GM12878 (cell line): Measurements from ENCODE around the gene TIPARP. TPM values are rescaled to one million over a fixed set of nuclear protein-coding genes. Genes with fewer than 3 reads are reported as not detected.

Source experiments
- ATAC-seq: fragments of 200-7000 bp; cut with Tn5 transposase; 3 replicates; pipeline ENCODE4 v1.9.1; 2020; ENCODE audit warnings: mild to moderate bottlenecking, moderate library complexity
- BruUV-seq: library from RNA; stranded (reverse); fragments of 400-500 nt; replicated peaks from 2 replicates; lab custom pipeline; 2021; lab: Mats Ljungman, UMichigan
- CTCF ChIA-PET: fragments of 300-600 bp; sonication (Branson Sonifier 250); formaldehyde crosslinking; extraction: SDS; loops from one replicate; lab custom pipeline; 2021; ENCODE audit warnings: inconsistent platforms; lab: Yijun Ruan, JAX
- POLR2A ChIA-PET: fragments of 350-600 bp; formaldehyde crosslinking; extraction: SDS; loops from one replicate; lab custom pipeline; 2021; ENCODE audit warnings: inconsistent platforms; lab: Charles Lee
- RAD21 ChIA-PET: fragments of 300-600 bp; sonication (Branson Sonifier 250); formaldehyde crosslinking; loops from one replicate; lab custom pipeline; 2023; ENCODE audit warnings: antibody characterized with exemption; ENCODE audit not compliant: unreplicated experiment; lab: Charles Lee
- SMC1A ChIA-PET: fragments of 300-600 bp; sonication (Branson Sonifier 250); formaldehyde crosslinking; loops from one replicate; lab custom pipeline; 2023; ENCODE audit not compliant: unreplicated experiment, uncharacterized antibody; lab: Charles Lee
- DNase-seq: peaks from one replicate; pipeline ENCODE4 v3.0.0-alpha.2; 2011; ENCODE audit warnings: low read depth, low spot score
- FAIRE-seq: peaks from 3 replicates; lab custom pipeline; 2011; peaks lifted over from hg19 to GRCh38; lab: Jason Lieb, UNC
- H2AFZ ChIP-seq: 2 replicates; pipeline ENCODE4 v1.6.0; 2011; ENCODE audit warnings: low read depth, low read length, control low read depth; ENCODE audit not compliant: control insufficient read depth
- H3K27ac ChIP-seq: 2 replicates; pipeline ENCODE4 v1.5.1; 2011; ENCODE audit warnings: control low read depth; ENCODE audit not compliant: control insufficient read depth, insufficient read depth
- H3K27me3 ChIP-seq, 2 experiments: replicated peaks in 1 of 2; 2 replicates each; pipeline versions ENCODE4 v1.6.0 to v1.6.1; 2011; ENCODE audit warnings: low read length in 1 of 2; ENCODE audit not compliant: control insufficient read depth in 2 of 2, insufficient read depth in 2 of 2
- H3K36me3 ChIP-seq, 2 experiments: 2 replicates each; pipeline ENCODE4 v1.5.1; 2011; ENCODE audit warnings: low read length in 1 of 2; ENCODE audit not compliant: control insufficient read depth in 2 of 2, insufficient read depth in 2 of 2
- H3K4me1 ChIP-seq: 2 replicates; pipeline ENCODE4 v1.6.1; 2011; ENCODE audit warnings: mild to moderate bottlenecking, low read length, moderate library complexity, mixed read lengths; ENCODE audit not compliant: control insufficient read depth, insufficient read depth
- H3K4me2 ChIP-seq: 2 replicates; pipeline ENCODE4 v1.6.0; 2011; ENCODE audit warnings: control low read depth; ENCODE audit not compliant: control insufficient read depth, insufficient read depth
- H3K4me3 ChIP-seq: fragments of 200-600 bp; sonication (generic); 2 replicates; pipeline ENCODE4 v1.5.1; 2016
- H3K79me2 ChIP-seq: 2 replicates; pipeline ENCODE4 v1.6.0; 2011; ENCODE audit warnings: low read length; ENCODE audit not compliant: control insufficient read depth, insufficient read depth
- H3K9ac ChIP-seq: 2 replicates; pipeline ENCODE4 v1.8.0; 2011; ENCODE audit warnings: low read length, control low read depth, mixed read lengths; ENCODE audit not compliant: control insufficient read depth, insufficient read depth
- H3K9me3 ChIP-seq: replicated peaks from 3 replicates; pipeline ENCODE4 v1.5.1; 2011; ENCODE audit warnings: mild to moderate bottlenecking, low read length; ENCODE audit not compliant: control insufficient read depth, insufficient read depth
- H4K20me1 ChIP-seq: 2 replicates; pipeline ENCODE4 v1.6.0; 2011; ENCODE audit not compliant: control insufficient read depth, insufficient read depth
- BRCA1 ChIP-seq: IDR thresholded peaks from 2 replicates; pipeline ENCODE4 v1.6.1; 2011; ENCODE audit warnings: low read depth, low read length, improper control_type of control experiment
- CBFB ChIP-seq: IDR thresholded peaks from 2 replicates; pipeline ENCODE4 v1.6.1; 2016; ENCODE audit warnings: antibody characterized with exemption, low read depth
- CREB1 ChIP-seq: IDR thresholded peaks from 2 replicates; pipeline ENCODE4 v1.6.1; 2012; ENCODE audit warnings: low read depth, mild to moderate bottlenecking, inconsistent platforms
- DPF2 ChIP-seq: fragments of 450-650 bp; IDR thresholded peaks from 2 replicates; pipeline ENCODE4 v1.6.1; 2017; ENCODE audit warnings: mild to moderate bottlenecking
- GATAD2B ChIP-seq: fragments of 450-650 bp; conservative IDR thresholded peaks from 2 replicates; pipeline ENCODE4 v1.6.1; 2017; ENCODE audit warnings: low read depth, mild to moderate bottlenecking, moderate library complexity
- HDGF ChIP-seq: fragments of 450-650 bp; IDR thresholded peaks from 2 replicates; pipeline ENCODE4 v1.6.1; 2016; ENCODE audit warnings: antibody characterized with exemption
- IKZF2 ChIP-seq, 2 experiments: fragments of 450-650 bp; IDR thresholded peaks; 2 replicates each; pipeline ENCODE4 v1.6.1; 2017; ENCODE audit warnings: mild to moderate bottlenecking in 2 of 2, moderate library complexity in 2 of 2
- JUNB ChIP-seq: IDR thresholded peaks from 2 replicates; pipeline ENCODE4 v1.6.1; 2016; ENCODE audit warnings: antibody characterized with exemption, mild to moderate bottlenecking
- POLR2A ChIP-seq: IDR thresholded peaks from 2 replicates; pipeline ENCODE4 v1.6.1; 2011; ENCODE audit warnings: low read depth, mild to moderate bottlenecking, low read length
- SIX5 ChIP-seq: IDR thresholded peaks from 2 replicates; pipeline ENCODE4 v1.6.1; 2011; ENCODE audit warnings: mild to moderate bottlenecking, low read depth, low read length, moderate library complexity; ENCODE audit not compliant: severe bottlenecking
- SRF ChIP-seq, 2 experiments: IDR thresholded peaks; 2 replicates each; pipeline ENCODE4 v1.6.1; 2011; ENCODE audit warnings: low read depth in 2 of 2, low read length in 2 of 2, mild to moderate bottlenecking in 1 of 2, moderate library complexity in 1 of 2
- STAT3 ChIP-seq: IDR thresholded peaks from 2 replicates; pipeline ENCODE4 v1.6.1; 2011; ENCODE audit warnings: low read depth, low read length, improper control_type of control experiment
- SUPT20H ChIP-seq: IDR thresholded peaks from 2 replicates; pipeline ENCODE4 v1.6.1; 2011; ENCODE audit warnings: low read depth, mild to moderate bottlenecking, low read length, moderate library complexity, borderline replicate concordance; ENCODE audit not compliant: control insufficient read depth
- WRNIP1 ChIP-seq: IDR thresholded peaks from 2 replicates; pipeline ENCODE4 v1.6.1; 2011; ENCODE audit warnings: low read depth, low read length, improper control_type of control experiment, borderline replicate concordance
- ZNF24 ChIP-seq: fragments of 450-650 bp; IDR thresholded peaks from 2 replicates; pipeline ENCODE4 v1.6.1; 2017; ENCODE audit warnings: antibody characterized with exemption, mild to moderate bottlenecking
- ZNF274 ChIP-seq: IDR thresholded peaks from one replicate; pipeline ENCODE4 v1.8.0; 2011; ENCODE audit not compliant: insufficient read length, insufficient read depth
- WGBS: methylation state at CpG from one replicate; pipeline ENCODE4 v1.1.6; 2016; ENCODE audit warnings: low lambda C conversion rate; ENCODE audit not compliant: insufficient replicate concordance, insufficient coverage; ENCODE audit errors: missing lambda C conversion rate; 5-methylcytosine and 5-hydroxymethylcytosine counted together
- in situ Hi-C: fragments of 300-500 bp; cut with MboI; formaldehyde crosslinking; loops from 9 replicates; pipeline ENCODE4 v1.14.3; 2018; ENCODE audit warnings: mixed read lengths
- intact Hi-C: fragments of 100-400 bp; cut with micrococcal nuclease; formaldehyde crosslinking; loops from one replicate; pipeline ENCODE4 v1.14.2; 2022; ENCODE audit not compliant: unreplicated experiment
- polyA plus RNA-seq, 11 experiments: library from polyadenylated mRNA; depleted of rRNA in 4 of 11; unstranded in 6 of 11; stranded (reverse) in 5 of 11; fragments of >200 nt; fragmentation: Nextera tagmentation in 4 of 11; fragmentation: Illumina TruSeq in 1 of 11; extraction: Ambion mirVana in 4 of 11; extraction: Trizol in 1 of 11; gene quantifications; 1 replicate in 1 of 11; 2 replicates in 10 of 11; pipeline versions ENCODE4 v1.2.1 to v1.2.3, GENCODE V29; 2011 to 2016; ENCODE audit warnings: inconsistent platforms in 2 of 11, missing spikeins in 2 of 11, low read depth in 1 of 11
- total RNA-seq, 4 experiments: library from RNA; depleted of rRNA in 3 of 4; stranded (reverse); fragments of >200 nt in 3 of 4; fragmentation: Illumina TruSeq in 1 of 4; extraction: Trizol in 1 of 4; gene quantifications; 2 replicates each; pipeline versions ENCODE4 v1.2.1 to v1.2.3, GENCODE V29; 2013 to 2021
- TF ChIP-seq, protein P1 (sequence below): fragments of 450-650 bp; formaldehyde crosslinking; IDR thresholded peaks from 2 replicates; pipeline ENCODE4 v1.5.0; 2022; ENCODE audit warnings: mild to moderate bottlenecking, missing genetic modification characterization

The TIPARP gene
- total and polyA plus RNA-seq, 10 of the 15 experiments (the other 5 are each of a cell fraction or from before 2014, with no cell fraction given) = 3.2 to 21.5 (median 12.0) TPM

- peaks cover 6% of the 10 kb centered on the region for H3K4me1 ChIP-seq
- no peaks in the 10 kb centered on the region for H3K27me3 ChIP-seq
- ChIA-PET RAD21 (no interaction called here), POLR2A (no interaction called here), CTCF (interaction anchor here (1.2 kb wide), 1 partner anchor 35 kb away, joined by 6 read pairs; no protein-coding TSS in a partner anchor), SMC1A (no interaction called here)
- no peak overlapping the region for H3K9ac ChIP-seq
- no TSS peak for BruUV-seq
- WGBS = 72% methylated on average over 4 of the region's 4 CpGs
- TF ChIP-seq SUPT20H (no peak), ZNF274 (no peak), HDGF (no peak), POLR2A (no peak), WRNIP1 (no peak), DPF2 (no peak), JUNB (no peak), BRCA1 (no peak), SRF (IDR thresholded peaks at IDR 0.05; ENCODE audit: low read depth in 2 of 2, low read length in 2 of 2) (no peak), GATAD2B (no peak), IKZF2 (IDR thresholded peaks at IDR 0.05) (no peak), CBFB (no peak), SIX5 (no peak), STAT3 (no peak), ZNF24 (no peak), CREB1 (no peak)
- TF ChIP-seq, protein P1, sequence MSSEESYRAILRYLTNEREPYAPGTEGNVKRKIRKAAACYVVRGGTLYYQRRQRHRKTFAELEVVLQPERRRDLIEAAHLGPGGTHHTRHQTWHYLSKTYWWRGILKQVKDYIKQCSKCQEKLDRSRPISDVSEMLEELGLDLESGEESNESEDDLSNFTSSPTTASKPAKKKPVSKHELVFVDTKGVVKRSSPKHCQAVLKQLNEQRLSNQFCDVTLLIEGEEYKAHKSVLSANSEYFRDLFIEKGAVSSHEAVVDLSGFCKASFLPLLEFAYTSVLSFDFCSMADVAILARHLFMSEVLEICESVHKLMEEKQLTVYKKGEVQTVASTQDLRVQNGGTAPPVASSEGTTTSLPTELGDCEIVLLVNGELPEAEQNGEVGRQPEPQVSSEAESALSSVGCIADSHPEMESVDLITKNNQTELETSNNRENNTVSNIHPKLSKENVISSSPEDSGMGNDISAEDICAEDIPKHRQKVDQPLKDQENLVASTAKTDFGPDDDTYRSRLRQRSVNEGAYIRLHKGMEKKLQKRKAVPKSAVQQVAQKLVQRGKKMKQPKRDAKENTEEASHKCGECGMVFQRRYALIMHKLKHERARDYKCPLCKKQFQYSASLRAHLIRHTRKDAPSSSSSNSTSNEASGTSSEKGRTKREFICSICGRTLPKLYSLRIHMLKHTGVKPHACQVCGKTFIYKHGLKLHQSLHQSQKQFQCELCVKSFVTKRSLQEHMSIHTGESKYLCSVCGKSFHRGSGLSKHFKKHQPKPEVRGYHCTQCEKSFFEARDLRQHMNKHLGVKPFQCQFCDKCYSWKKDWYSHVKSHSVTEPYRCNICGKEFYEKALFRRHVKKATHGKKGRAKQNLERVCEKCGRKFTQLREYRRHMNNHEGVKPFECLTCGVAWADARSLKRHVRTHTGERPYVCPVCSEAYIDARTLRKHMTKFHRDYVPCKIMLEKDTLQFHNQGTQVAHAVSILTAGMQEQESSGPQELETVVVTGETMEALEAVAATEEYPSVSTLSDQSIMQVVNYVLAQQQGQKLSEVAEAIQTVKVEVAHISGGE (CRISPR knock-in tag) = no peak
- FAIRE-seq = no peak
- no peak overlapping the region for H2AFZ ChIP-seq
- no peak for DNase-seq
- in situ Hi-C loops (no loop called here), intact Hi-C loops (no loop called here)
- no peaks in the 10 kb centered on the region for H4K20me1 ChIP-seq
- H3K27ac ChIP-seq = no peak overlapping the region
- H3K4me3 ChIP-seq = no peak overlapping the region
- no peaks in the 10 kb centered on the region for H3K9me3 ChIP-seq
- no peaks in the 10 kb centered on the region for H3K36me3 ChIP-seq
- H3K79me2 ChIP-seq = no peaks in the 10 kb centered on the region
- no peak for ATAC-seq
- H3K4me2 ChIP-seq = no peak overlapping the region
Measured at GRCh38 chr3:156638271-156638670, 36.1 kb upstream of the TIPARP start.
